A673 (cell line): ENCODE measurements around the gene TNFSF13. TPM values are rescaled to one million over a fixed set of nuclear protein-coding genes. Genes with fewer than 3 reads are reported as not detected.
A peak's percentile ranks its signal among the peaks of the same experiment; 100 is the strongest.

Experiments
- BruUV-seq: library from RNA; stranded (reverse); fragments of 400-500 nt; replicated peaks from 2 replicates; lab custom pipeline; 2021; lab: Mats Ljungman, UMichigan
- CTCF ChIA-PET: fragments of 300-600 bp; sonication (Branson Sonifier 250); formaldehyde crosslinking; loops from one replicate; lab custom pipeline; 2022; ENCODE audit warnings: antibody characterized with exemption; lab: Charles Lee
- POLR2A ChIA-PET: fragments of 300-600 bp; sonication (Branson Sonifier 250); formaldehyde crosslinking; loops from one replicate; lab custom pipeline; 2022; ENCODE audit warnings: antibody characterized with exemption; ENCODE audit not compliant: low non-redundant PET; lab: Charles Lee
- DNase-seq: peaks from one replicate; pipeline ENCODE4 v3.0.0-alpha.2; 2015; ENCODE audit warnings: low spot score
- H3K27ac ChIP-seq: fragments of 200-600 bp; sonication (generic); 2 replicates; pipeline ENCODE4 v1.5.1; 2016; ENCODE audit warnings: mixed run types, low read depth, mild to moderate bottlenecking, mixed read lengths, antibody characterized with exemption, low read length; ENCODE audit not compliant: poor library complexity, severe bottlenecking
- H3K27me3 ChIP-seq: fragments of 200-600 bp; sonication (generic); replicated peaks from 2 replicates; pipeline ENCODE4 v1.6.1; 2017; ENCODE audit warnings: mixed run types, low read depth, mild to moderate bottlenecking, mixed read lengths, antibody characterized with exemption, low read length; ENCODE audit not compliant: insufficient read depth, poor library complexity
- H3K36me3 ChIP-seq: fragments of 200-600 bp; sonication (generic); 2 replicates; pipeline ENCODE4 v1.6.1; 2016; ENCODE audit warnings: mixed run types, mild to moderate bottlenecking, mixed read lengths, antibody characterized with exemption, low read length; ENCODE audit not compliant: insufficient read depth, poor library complexity, severe bottlenecking
- H3K4me1 ChIP-seq: fragments of 200-600 bp; sonication (generic); 2 replicates; pipeline ENCODE4 v1.6.1; 2017; ENCODE audit warnings: mixed run types, mild to moderate bottlenecking, mixed read lengths, antibody characterized with exemption, low read length; ENCODE audit not compliant: insufficient read depth, poor library complexity, severe bottlenecking
- H3K4me3 ChIP-seq: fragments of 200-600 bp; sonication (generic); 2 replicates; pipeline ENCODE4 v1.5.1; 2016; ENCODE audit warnings: low read depth, mixed run types, mild to moderate bottlenecking, mixed read lengths, low read length; ENCODE audit not compliant: poor library complexity, severe bottlenecking
- H3K9me3 ChIP-seq: fragments of 200-600 bp; sonication (generic); 2 replicates; pipeline ENCODE4 v1.6.1; 2016; ENCODE audit warnings: mixed run types, low read depth, mild to moderate bottlenecking, mixed read lengths, antibody characterized with exemption, low read length; ENCODE audit not compliant: poor library complexity, severe bottlenecking
- EZH2 ChIP-seq: fragments of 200-600 bp; sonication (generic); IDR thresholded peaks from 2 replicates; pipeline ENCODE4 v1.6.1; 2017; ENCODE audit warnings: borderline replicate concordance, low read depth, mild to moderate bottlenecking, mixed read lengths, antibody characterized with exemption, low read length; ENCODE audit not compliant: poor library complexity, severe bottlenecking
- intact Hi-C: fragments of 100-400 bp; cut with micrococcal nuclease; formaldehyde crosslinking; loops from one replicate; pipeline ENCODE4 v1.10.0; 2022; ENCODE audit not compliant: unreplicated experiment
- total RNA-seq: library from RNA; stranded (reverse); gene quantifications from 2 replicates; pipeline ENCODE4 v1.2.3, GENCODE V29; 2021
- TF ChIP-seq, protein P1 (sequence below): fragments of 300-800, 200-600 bp; sonication (generic); conservative IDR thresholded peaks from 2 replicates; pipeline ENCODE4 v1.5.1; 2017; ENCODE audit warnings: low read depth, mild to moderate bottlenecking, antibody characterized with exemption, low read length, moderate library complexity, mixed read lengths

TNFSF13 gene
- total RNA-seq, 1 experiment from 2014 or later = 0.69 TPM

- H3K9me3 ChIP-seq = no peaks in the 10 kb centered on the region
- TF ChIP-seq EZH2 = no peak
- TF ChIP-seq, protein P1, sequence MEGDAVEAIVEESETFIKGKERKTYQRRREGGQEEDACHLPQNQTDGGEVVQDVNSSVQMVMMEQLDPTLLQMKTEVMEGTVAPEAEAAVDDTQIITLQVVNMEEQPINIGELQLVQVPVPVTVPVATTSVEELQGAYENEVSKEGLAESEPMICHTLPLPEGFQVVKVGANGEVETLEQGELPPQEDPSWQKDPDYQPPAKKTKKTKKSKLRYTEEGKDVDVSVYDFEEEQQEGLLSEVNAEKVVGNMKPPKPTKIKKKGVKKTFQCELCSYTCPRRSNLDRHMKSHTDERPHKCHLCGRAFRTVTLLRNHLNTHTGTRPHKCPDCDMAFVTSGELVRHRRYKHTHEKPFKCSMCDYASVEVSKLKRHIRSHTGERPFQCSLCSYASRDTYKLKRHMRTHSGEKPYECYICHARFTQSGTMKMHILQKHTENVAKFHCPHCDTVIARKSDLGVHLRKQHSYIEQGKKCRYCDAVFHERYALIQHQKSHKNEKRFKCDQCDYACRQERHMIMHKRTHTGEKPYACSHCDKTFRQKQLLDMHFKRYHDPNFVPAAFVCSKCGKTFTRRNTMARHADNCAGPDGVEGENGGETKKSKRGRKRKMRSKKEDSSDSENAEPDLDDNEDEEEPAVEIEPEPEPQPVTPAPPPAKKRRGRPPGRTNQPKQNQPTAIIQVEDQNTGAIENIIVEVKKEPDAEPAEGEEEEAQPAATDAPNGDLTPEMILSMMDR = no peak
- H3K36me3 ChIP-seq = no peaks in the 10 kb centered on the region
- no peaks in the 10 kb centered on the region for H3K27me3 ChIP-seq
- no TSS peak for BruUV-seq
- CTCF ChIA-PET = interaction anchor here (0.5 kb wide), 1 partner anchor 229 kb away, joined by 4 read pairs; the partner anchor contains the start of gene NEURL4
- H3K4me3 ChIP-seq = no peak overlapping the region
- peak; percentile 60 for DNase-seq
- H3K27ac ChIP-seq = peak overlapping the region; percentile 68
- POLR2A ChIA-PET = no interaction called here
- intact Hi-C loops = no loop called here
- peaks cover 26% of the 10 kb centered on the region for H3K4me1 ChIP-seq
Observed at GRCh38 chr17:7557775-7558543, 591 bp upstream of the TNFSF13 start.

- H3K4me1 ChIP-seq = peaks cover 33% of the 10 kb centered on the region
- no TSS peak for BruUV-seq
- H3K9me3 ChIP-seq = no peaks in the 10 kb centered on the region
- ChIA-PET CTCF (interaction anchor here (0.5 to 1.8 kb wide), 17 partner anchors 11 to 293 kb away, joined by 3 to 32 read pairs (median 4); partner anchors contain the start of genes DNAH2, FGF11, NEURL4 and SLC2A4), POLR2A (interaction anchor here (0.5 kb wide), 2 partner anchors 74 to 76 kb away, joined by 3 to 9 read pairs; partner anchors contain the start of gene POLR2A)
- H3K4me3 ChIP-seq = no peak overlapping the region
- intact Hi-C loops = loop anchor here (2.0 kb wide), 2 partner anchors 123 to 203 kb away; no protein-coding TSS in a partner anchor
- no peaks in the 10 kb centered on the region for H3K27me3 ChIP-seq
- peak overlapping the region; percentile 92 for H3K27ac ChIP-seq
- TF ChIP-seq EZH2 = no peak
- TF ChIP-seq, protein P1 = no peak
- peaks cover 14% of the 10 kb centered on the region for H3K36me3 ChIP-seq
- no peak for DNase-seq
Observed at GRCh38 chr17:7559320-7560171, 996 bp downstream of the TNFSF13 start.
